B cell (primary cell): Measurements from ENCODE around the gene RERE.

Source experiments
- CTCF ChIP-seq: fragments of 200-600 bp; IDR thresholded peaks from one replicate; pipeline ENCODE4 v1.8.0; 2022; ENCODE audit warnings: antibody characterized with exemption, mild to moderate bottlenecking
- EZH2 ChIP-seq: IDR thresholded peaks from 2 replicates; pipeline ENCODE4 v1.6.1; 2012; ENCODE audit warnings: borderline replicate concordance, low read depth, mild to moderate bottlenecking, moderate library complexity, low read length; ENCODE audit not compliant: insufficient read depth, poor library complexity, severe bottlenecking

- no peak for TF ChIP-seq CTCF
- TF ChIP-seq EZH2: no peak
These were observed 112.5 kb downstream of the RERE start for GRCh38 chr1:8704866-8705506.
